Ovary (tissue), 3 donors: ENCODE measurements around the gene RXFP2.

Experiments used
- POLR2A ChIP-seq: fragments of 450-650 bp; IDR thresholded peaks from one replicate; pipeline ENCODE4 v1.6.1; 2017; ENCODE audit warnings: antibody characterized with exemption, mild to moderate bottlenecking, moderate library complexity
- TF ChIP-seq, protein P1 (sequence below), 3 donors: fragments of 450-650 bp in 2 of 3; fragments of 200-600 bp in 1 of 3; IDR thresholded peaks; one replicate each; pipeline versions ENCODE4 v1.5.1 to v1.8.0; 2016 to 2022; ENCODE audit warnings: antibody characterized with exemption in 3 of 3, mild to moderate bottlenecking in 1 of 3
- donor health status: DM: no; HTN: no; CAD: no.

DNA sequence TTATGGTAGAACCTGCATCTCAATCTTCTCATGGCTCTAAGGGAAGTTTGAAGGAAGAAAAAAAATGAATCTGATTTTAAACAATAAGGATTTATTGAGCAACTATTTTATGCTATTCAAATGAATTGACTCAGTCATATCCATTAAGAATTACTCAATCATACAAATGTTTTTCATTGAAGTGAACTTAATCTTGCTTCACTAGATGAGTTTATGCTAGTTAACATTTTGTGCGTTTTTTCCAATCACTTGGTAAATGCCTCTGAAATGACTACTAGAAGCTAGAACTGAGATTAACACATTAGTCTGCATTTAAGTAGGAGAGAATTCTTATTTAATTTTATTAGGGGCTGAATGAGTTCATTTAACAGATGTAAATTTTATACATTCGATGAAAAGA lies 25.2 kb downstream of the RXFP2 start:
- TF ChIP-seq, protein P1, sequence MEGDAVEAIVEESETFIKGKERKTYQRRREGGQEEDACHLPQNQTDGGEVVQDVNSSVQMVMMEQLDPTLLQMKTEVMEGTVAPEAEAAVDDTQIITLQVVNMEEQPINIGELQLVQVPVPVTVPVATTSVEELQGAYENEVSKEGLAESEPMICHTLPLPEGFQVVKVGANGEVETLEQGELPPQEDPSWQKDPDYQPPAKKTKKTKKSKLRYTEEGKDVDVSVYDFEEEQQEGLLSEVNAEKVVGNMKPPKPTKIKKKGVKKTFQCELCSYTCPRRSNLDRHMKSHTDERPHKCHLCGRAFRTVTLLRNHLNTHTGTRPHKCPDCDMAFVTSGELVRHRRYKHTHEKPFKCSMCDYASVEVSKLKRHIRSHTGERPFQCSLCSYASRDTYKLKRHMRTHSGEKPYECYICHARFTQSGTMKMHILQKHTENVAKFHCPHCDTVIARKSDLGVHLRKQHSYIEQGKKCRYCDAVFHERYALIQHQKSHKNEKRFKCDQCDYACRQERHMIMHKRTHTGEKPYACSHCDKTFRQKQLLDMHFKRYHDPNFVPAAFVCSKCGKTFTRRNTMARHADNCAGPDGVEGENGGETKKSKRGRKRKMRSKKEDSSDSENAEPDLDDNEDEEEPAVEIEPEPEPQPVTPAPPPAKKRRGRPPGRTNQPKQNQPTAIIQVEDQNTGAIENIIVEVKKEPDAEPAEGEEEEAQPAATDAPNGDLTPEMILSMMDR (IDR thresholded peaks at IDR 0.05), result no peak
- no peak for TF ChIP-seq POLR2A
